HG03460 (cell line): ENCODE results near the gene SYNGR4.

ENCODE experiments used
- ATAC-seq: cut with Tn5 transposase; IDR thresholded peaks from one replicate; pipeline ENCODE4 v1.9.1; 2021; ENCODE audit not compliant: unreplicated experiment

The SYNGR4 gene

GRCh38 chr19:48341515-48342413, 22.4 kb upstream of the SYNGR4 start:
- ATAC-seq: no peak

- ATAC-seq: no peak
These were observed 21.8 kb upstream of the SYNGR4 start for GRCh38 chr19:48342414-48342738.

- ATAC-seq: no peak
These were observed 21.2 kb upstream of the SYNGR4 start for GRCh38 chr19:48342841-48343540.

DNA sequence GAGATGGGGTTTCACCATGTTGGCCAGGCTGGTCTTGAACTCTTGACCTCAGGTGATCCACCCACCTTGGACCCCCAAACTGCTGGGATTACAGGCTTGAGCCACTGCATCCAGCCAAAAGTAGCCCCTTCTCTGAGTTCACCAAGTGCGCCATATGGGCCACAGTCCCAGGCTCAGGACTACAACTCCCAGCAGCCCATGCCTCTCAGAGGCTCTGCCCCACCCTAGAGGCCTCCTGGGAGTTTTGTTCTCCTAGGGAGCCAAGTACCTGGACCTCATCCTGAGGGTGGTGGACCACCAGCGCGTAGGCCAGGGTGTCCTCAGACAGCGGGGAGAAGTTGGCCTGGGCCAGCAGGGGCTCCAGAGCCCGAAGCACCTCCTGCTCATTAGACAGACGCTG, 19.3 kb upstream of the SYNGR4 start:
- ATAC-seq: no peak

DNA sequence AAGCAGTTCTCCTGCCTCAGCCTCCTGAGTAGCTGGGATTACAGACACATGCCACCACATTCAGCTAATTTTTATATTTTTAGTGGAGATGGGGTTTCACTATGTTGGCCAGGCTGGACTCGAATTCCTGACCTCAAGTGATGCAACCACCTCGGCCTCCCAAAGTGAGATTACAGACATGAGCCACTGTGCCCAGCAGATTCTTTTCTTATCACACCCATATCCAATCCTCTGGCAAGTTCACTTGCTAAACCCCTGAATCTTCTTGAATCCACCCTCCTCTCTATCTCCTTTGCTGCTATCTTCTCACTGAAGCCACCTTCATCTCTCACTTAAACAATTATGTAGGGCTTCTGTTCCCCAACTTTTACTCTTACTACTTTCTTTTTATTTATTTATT, 18.0 kb upstream of the SYNGR4 start:
- no peak for ATAC-seq

DNA sequence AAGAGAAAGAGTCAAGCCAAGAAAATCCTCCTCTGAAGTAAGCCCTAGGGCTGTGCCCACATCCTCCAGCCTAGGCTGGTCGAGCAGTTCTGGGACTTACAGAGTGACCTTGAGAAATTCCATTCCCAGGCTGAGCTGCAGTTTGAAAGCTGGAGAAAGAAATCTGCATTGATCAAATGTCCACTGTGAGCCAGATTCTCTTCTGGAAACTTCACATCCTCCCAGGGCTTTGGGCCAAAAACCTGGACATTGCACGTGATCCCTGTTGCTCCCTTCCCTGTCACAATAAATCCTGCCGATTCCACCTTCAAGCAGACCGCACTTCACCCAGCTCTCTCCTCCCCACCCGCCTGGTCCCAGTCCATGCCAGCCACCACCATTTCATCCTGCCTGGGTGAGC, 16.1 kb upstream of the SYNGR4 start:
- no peak for ATAC-seq

- no peak for ATAC-seq
These were observed 15.4 kb upstream of the SYNGR4 start for GRCh38 chr19:48348737-48349136.

GRCh38 chr19:48350856-48351255, 13.3 kb upstream of the SYNGR4 start:
- no peak for ATAC-seq

DNA sequence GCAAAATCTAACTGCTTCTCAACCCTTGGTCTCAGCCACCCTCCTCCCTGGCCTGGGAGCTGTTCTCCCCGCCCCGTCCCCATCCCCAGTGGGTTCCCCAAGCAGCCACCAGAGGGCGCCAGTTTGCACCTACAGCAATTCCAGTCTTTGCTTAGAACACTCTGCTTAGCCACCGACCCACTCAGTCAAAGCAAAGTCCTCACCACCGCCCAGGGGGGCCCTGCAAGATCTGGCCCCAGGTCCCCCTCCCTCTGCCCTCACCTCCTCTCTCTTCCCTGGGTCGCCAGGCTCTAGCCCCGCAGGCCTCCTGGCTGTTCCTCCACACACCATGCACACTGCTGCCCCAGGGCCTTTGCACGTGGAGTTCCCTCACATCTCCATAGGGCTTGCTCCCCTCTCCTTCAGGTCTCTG, 12.8 kb upstream of the SYNGR4 start:
- ATAC-seq: no peak

- no peak for ATAC-seq
These were observed 10.5 kb upstream of the SYNGR4 start for GRCh38 chr19:48353677-48354076.

DNA sequence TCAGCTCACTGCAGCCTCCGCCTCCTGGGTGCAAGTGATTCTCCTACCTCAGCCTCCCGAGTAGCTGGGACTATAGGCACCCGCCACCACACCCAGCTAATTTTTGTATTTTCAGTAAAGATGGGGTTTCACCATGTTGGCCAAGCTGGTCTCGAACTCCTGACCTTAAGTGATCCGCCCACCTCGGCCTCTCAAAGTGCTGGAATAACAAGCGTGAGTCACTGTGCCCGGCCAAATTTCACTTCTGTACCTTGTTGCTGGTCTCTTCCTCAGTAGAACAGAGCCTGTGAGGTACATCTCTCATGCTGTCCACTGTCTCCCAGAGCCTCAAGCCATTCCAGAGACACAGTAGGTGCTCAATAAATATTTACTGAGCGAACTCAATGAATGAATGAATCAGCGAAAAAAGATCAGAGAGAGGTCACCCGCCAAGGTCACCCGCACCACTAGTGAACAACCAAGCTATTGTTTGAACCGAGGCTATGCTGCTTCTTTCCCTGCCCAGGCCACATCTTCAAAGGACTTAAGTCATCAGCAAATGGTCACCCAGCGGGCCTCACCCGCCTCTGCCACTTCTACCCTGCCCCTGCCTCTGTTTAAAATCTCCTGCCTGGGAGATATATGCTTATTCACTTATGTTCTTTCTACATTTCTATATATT, 9.7 kb upstream of the SYNGR4 start:
- no peak for ATAC-seq

DNA sequence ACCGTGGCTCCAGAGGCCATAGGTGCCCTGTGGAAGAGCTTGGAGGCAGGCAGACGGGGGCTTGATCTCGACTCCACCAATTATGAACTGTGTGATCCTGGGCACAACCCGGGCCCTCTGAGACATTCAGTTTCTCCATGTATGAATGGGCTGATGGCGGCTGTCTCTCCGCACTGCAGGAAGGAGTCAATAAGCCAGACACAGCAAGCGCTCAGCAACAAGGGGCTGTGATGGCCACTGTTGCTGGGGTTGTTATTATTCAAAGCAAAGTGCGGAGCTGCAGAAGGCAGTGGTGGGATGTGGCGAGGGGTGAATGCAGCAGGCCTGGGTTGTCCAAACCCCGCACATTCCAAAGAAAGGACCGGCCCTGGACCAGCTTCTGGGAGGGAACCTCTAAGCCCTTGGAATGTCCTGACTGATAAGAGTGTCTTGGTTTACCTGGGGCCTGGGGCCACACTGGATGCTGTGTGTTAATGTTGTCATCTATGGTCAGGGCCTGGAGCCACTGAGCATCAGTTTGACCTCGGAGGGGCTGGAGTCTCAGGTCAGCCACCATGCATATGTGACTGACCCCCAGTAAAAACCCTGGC, 8.7 kb upstream of the SYNGR4 start:
- ATAC-seq: no peak

DNA sequence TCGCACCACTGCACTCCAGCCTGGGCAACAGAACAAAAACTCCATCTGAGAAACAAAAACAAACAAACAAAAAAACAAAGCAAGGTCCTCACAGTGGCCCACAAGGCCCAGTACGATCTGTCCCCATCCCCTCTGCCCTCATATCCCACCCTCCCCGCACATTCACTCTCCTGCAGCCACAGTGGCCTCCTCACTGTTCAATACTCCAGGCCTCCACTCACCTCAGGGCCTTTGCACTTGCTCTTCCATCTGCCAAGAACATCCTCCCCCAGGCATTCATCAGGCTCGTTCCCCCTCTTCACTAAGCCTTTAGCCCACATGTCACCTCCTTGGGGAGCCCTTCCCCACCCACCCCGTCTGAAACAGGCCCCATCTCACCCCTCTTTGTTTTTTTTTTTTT, 5.0 kb upstream of the SYNGR4 start:
- ATAC-seq: no peak

DNA sequence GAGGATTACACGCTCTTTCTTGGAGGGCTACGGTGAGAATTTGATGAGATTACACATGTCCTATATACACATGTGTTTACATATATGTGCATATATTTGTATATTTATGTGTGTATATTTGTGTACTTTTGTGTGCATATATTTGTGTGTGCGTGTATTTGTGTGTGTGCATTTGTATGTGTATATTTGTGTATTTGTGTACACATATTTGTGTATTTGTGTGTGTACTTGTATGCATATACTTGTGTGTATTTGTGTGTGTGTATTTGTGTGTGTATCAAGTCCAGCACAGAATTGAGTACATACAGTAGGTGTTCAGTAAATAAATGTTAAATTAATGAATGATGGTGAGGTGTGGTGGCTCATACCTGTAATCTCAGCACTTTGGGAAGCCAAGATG, 2.3 kb upstream of the SYNGR4 start:
- ATAC-seq: no peak

DNA sequence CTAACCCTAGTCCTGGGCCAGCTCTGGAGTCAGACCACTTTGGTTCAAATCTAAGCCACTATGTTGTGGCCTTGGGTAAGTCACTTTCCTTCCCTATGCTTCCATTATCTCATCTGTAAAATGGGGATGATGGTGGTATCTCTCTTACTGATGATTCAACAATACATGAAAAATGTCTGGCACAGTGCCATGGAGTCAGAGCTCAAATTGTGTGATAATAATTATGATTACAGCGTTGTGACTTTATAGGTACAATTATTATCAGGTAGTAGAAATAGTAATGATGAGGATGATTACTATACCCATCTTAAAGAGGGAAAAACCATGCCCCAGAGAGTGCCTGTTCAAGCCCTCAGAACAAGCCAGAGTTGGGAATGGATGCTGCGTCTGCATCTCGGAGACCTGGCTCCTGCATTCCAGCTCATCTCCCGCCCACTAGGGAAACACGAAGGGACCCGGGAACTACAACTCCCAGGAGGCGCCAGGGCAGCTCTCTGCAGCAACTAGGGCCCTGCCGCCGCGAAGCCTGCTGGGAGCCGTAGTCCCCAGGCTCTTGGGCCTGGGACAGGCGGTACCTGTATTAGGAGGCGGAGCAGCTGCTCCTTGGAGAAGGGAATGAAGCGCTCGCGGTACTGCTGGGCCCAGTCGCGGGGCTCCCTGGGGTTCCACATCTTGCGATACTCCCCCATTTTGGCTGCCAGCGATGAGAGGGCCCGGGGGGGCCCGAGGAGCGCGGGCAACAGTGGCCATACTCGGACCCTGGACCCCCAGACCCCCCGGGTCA, 1.3 kb upstream of the SYNGR4 start:
- ATAC-seq: peak; percentile 46

DNA sequence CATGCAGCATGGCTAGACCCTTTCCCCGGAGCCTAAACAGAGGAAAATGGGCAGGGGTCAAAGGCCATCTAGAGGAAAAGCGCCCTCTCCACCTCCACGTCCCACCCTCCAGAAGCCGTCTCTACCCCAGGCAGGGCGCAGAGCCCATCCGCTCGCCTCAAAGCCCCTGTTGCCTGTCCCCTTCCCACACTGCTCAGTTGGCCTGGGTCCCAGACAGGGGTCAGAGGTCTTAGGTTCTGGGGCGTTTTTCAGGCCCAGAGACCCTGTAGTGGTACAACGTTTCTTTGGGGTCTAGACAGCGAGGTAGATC, 712 bp upstream of the SYNGR4 start:
- ATAC-seq: peak; percentile 12

GRCh38 chr19:48364598-48365348, 606 bp downstream of the SYNGR4 start:
- no peak for ATAC-seq

- ATAC-seq: no peak
These were observed 1.4 kb downstream of the SYNGR4 start for GRCh38 chr19:48365602-48366001.

DNA sequence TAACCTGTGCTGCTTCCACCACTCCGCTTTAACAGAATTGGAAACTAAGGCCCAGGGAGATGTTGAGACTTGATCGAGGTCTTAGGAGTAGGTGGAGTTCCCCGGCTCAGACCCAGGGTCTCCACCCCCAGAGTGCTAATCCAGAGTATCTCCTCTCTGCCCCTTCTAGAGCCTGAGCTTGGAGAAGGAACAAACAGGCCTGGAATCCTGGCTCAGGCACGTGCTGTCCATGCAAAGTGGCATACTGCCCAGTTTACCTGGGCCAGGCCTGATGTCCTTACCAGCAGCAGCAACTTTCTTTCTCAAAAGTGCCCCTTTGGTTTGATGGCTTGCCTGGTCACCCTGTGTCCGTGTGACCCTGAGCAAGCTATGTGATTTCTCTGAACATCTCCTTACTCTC, 3.7 kb downstream of the SYNGR4 start:
- ATAC-seq: no peak

DNA sequence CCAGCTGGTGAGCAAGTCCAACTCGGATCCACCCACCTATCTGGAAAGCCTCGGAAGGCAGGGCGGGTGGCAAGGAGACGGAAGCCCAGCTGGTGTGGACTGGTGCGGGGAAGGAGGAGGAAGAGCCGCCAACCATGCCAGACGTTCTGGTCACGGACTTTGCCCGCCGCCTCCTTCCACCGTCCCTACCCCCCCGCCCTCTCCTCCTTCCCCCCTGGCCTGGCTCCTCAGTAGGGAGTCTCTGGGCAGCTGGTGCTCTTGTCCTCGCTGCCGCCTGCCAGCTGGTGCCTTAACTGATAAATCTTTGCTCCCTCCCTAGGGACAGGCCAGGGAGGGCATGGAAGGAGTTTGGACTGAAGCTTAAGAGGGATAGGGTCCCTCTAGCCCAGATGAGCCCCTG, 4.8 kb downstream of the SYNGR4 start:
- ATAC-seq: no peak
